Smooth muscle cell (in vitro differentiated cells): ENCODE results near the gene PACS2. TPM values are rescaled to one million over a fixed set of nuclear protein-coding genes. Genes with fewer than 3 reads are reported as not detected.

ENCODE experiments used
- DNase-seq: peaks from one replicate; lab custom pipeline; 2025; ENCODE audit not compliant: unreplicated experiment; lab: John Stamatoyannopoulos, UW
- H2AFZ ChIP-seq: fragments of 200-600 bp; sonication (generic); 2 replicates; pipeline ENCODE4 v1.6.0; 2016; ENCODE audit warnings: antibody characterized with exemption, low read depth, mild to moderate bottlenecking
- H3F3A ChIP-seq: fragments of 200-600 bp; sonication (generic); 2 replicates; pipeline ENCODE4 v1.6.0; 2017; ENCODE audit warnings: antibody characterized with exemption, low read depth
- H3K27ac ChIP-seq: fragments of 200-600 bp; sonication (generic); 2 replicates; pipeline ENCODE4 v1.5.1; 2016; ENCODE audit warnings: low read depth, mild to moderate bottlenecking
- H3K27me3 ChIP-seq: fragments of 200-600 bp; sonication (generic); 2 replicates; pipeline ENCODE4 v1.6.1; 2016; ENCODE audit warnings: low read depth, mild to moderate bottlenecking
- H3K36me3 ChIP-seq: fragments of 200-600 bp; sonication (generic); 2 replicates; pipeline ENCODE4 v1.5.1; 2016; ENCODE audit warnings: low read depth
- H3K4me1 ChIP-seq: fragments of 200-600 bp; sonication (generic); 2 replicates; pipeline ENCODE4 v1.5.1; 2016; ENCODE audit warnings: low read depth
- H3K4me2 ChIP-seq: fragments of 200-600 bp; sonication (generic); 2 replicates; pipeline ENCODE4 v1.6.0; 2016; ENCODE audit warnings: mild to moderate bottlenecking
- H3K4me3 ChIP-seq: fragments of 200-600 bp; sonication (generic); 2 replicates; pipeline ENCODE4 v1.5.1; 2016; ENCODE audit warnings: mild to moderate bottlenecking
- H3K79me2 ChIP-seq: fragments of 200-600 bp; sonication (generic); 2 replicates; pipeline ENCODE4 v1.6.0; 2016; ENCODE audit warnings: low read depth, mild to moderate bottlenecking
- H3K9ac ChIP-seq: fragments of 200-600 bp; sonication (generic); 2 replicates; pipeline ENCODE4 v1.6.0; 2016; ENCODE audit warnings: low read depth
- H3K9me3 ChIP-seq: fragments of 200-600 bp; sonication (generic); replicated peaks from 2 replicates; pipeline ENCODE4 v1.5.1; 2016; ENCODE audit warnings: low read depth
- H4K20me1 ChIP-seq: fragments of 200-600 bp; sonication (generic); 2 replicates; pipeline ENCODE4 v1.6.0; 2016; ENCODE audit warnings: low read depth
- WGBS: methylation state at CpG from one replicate; pipeline ENCODE4 v1.1.7; 2016; ENCODE audit warnings: low lambda C conversion rate; 5-methylcytosine and 5-hydroxymethylcytosine counted together
- polyA plus RNA-seq: library from polyadenylated mRNA; unstranded; fragments of >200 nt; fragmentation: Nextera tagmentation; extraction: Ambion mirVana; gene quantifications from 2 replicates; pipeline ENCODE4 v1.2.1, GENCODE V29; 2016
- total RNA-seq: library from RNA; depleted of rRNA; stranded (reverse); fragments of >200 nt; gene quantifications from 2 replicates; pipeline ENCODE4 v1.2.3, GENCODE V29; 2014
- TF ChIP-seq, protein P1 (sequence below): fragments of 200-600 bp; sonication (generic); IDR thresholded peaks from 2 replicates; pipeline ENCODE4 v1.5.1; 2017; ENCODE audit warnings: borderline replicate concordance, mild to moderate bottlenecking, antibody characterized with exemption; ENCODE audit not compliant: insufficient read depth, poor library complexity, severe bottlenecking

The PACS2 gene
- total and polyA plus RNA-seq, 2 experiments from 2014 or later: 36.9 to 49.1 TPM

DNA sequence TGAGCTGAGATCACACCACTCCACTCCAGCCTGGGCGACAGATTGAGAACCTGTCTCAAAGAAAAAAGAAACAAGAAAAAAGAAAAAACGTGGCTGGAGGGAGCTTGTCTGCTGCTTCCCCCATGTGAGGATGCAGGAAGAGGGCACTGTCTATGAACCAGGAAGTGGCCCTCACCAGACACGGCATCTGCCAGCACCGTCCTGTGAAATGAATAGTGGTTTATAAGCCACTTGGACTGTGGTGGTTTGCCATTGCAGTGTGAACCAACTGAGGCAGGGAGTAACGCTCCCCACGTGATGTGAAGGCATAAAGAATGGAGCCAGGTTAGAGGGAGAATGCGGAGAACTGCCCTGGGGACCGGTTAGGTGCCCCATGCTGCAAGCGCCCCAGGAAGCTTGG, 9.2 kb upstream of the PACS2 start:
- Histone ChIP-seq H3K27me3 (no peaks in the 10 kb centered on the region), H3K36me3 (no peaks in the 10 kb centered on the region), H3F3A (no peaks in the 10 kb centered on the region), H3K9ac (no peak overlapping the region), H3K79me2 (no peaks in the 10 kb centered on the region), H3K4me1 (no peaks in the 10 kb centered on the region), H3K9me3 (no peaks in the 10 kb centered on the region), H3K4me2 (no peak overlapping the region), H3K4me3 (no peak overlapping the region), H4K20me1 (no peaks in the 10 kb centered on the region), H3K27ac (no peak overlapping the region), H2AFZ (no peak overlapping the region)
- DNase-seq: no peak
- TF ChIP-seq, protein P1, sequence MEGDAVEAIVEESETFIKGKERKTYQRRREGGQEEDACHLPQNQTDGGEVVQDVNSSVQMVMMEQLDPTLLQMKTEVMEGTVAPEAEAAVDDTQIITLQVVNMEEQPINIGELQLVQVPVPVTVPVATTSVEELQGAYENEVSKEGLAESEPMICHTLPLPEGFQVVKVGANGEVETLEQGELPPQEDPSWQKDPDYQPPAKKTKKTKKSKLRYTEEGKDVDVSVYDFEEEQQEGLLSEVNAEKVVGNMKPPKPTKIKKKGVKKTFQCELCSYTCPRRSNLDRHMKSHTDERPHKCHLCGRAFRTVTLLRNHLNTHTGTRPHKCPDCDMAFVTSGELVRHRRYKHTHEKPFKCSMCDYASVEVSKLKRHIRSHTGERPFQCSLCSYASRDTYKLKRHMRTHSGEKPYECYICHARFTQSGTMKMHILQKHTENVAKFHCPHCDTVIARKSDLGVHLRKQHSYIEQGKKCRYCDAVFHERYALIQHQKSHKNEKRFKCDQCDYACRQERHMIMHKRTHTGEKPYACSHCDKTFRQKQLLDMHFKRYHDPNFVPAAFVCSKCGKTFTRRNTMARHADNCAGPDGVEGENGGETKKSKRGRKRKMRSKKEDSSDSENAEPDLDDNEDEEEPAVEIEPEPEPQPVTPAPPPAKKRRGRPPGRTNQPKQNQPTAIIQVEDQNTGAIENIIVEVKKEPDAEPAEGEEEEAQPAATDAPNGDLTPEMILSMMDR: no peak
- WGBS: 83% methylated on average over 9 of the region's 9 CpGs

DNA sequence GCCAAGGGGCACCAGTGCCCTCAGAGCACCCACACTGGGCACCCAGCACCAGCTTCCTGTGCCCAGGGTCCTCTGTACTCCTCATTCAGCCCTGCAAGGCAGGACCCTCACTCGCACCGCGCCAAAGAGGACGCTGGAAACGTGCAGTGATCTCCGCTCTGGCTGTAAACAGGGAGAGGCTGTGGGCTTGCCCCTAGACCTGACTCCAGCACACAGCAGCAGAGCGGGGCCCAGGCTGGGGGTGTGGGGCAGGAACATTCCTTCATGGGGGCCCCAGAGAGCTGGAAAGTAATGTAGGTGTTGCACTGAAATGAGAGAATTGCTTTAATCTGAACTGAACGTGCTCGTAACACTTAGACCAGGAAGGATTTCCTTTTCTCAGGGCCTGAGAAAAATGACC, 8.8 kb upstream of the PACS2 start:
- no peak overlapping the region for H3K4me3 ChIP-seq
- 84% methylated on average over 9 of the region's 9 CpGs for WGBS
- no peaks in the 10 kb centered on the region for H3F3A ChIP-seq
- H4K20me1 ChIP-seq: no peaks in the 10 kb centered on the region
- H2AFZ ChIP-seq: no peak overlapping the region
- no peak overlapping the region for H3K4me2 ChIP-seq
- H3K79me2 ChIP-seq: no peaks in the 10 kb centered on the region
- H3K9me3 ChIP-seq: no peaks in the 10 kb centered on the region
- H3K9ac ChIP-seq: no peak overlapping the region
- H3K27me3 ChIP-seq: no peaks in the 10 kb centered on the region
- no peaks in the 10 kb centered on the region for H3K4me1 ChIP-seq
- H3K36me3 ChIP-seq: no peaks in the 10 kb centered on the region
- DNase-seq: no peak
- H3K27ac ChIP-seq: no peak overlapping the region
- TF ChIP-seq, protein P1: no peak

DNA sequence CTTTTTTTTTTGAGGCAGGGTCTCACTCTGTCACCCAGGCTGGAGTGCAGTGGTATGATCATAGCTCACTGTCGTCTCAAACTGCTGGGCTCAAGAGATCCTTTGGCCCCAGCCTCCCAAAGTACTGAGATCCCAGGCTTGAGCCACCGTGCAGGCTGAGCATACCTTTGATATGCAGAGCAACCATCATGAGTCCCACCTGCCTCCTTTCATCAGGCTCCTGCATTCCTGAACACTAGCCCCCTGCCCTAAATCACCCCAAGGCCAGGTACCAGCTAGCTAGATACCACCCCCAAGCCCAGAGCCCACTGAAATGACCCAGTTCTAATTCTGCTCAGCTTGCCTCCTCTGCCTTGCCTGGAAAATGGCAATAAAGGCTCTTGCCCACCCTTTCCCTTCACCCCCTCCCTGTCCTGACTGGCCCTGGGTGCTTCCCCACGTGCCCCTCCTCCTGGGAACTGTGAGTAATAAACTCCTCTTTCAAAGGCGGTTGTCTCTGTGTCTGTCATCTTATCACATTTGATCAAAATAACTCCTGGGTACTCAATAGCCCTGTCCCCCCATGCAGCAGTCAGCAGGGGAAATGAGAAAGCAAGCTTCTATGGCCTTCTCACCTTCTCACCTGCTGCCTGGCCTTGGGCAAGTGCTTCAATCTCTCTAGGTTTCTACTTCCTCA, 7.4 kb upstream of the PACS2 start:
- H3K4me1 ChIP-seq: no peaks in the 10 kb centered on the region
- 47% methylated on average over 4 of the region's 4 CpGs for WGBS
- no peaks in the 10 kb centered on the region for H3K79me2 ChIP-seq
- TF ChIP-seq, protein P1: no peak
- no peak overlapping the region for H3K4me3 ChIP-seq
- H3K27ac ChIP-seq: no peak overlapping the region
- H3K9me3 ChIP-seq: no peaks in the 10 kb centered on the region
- no peak overlapping the region for H2AFZ ChIP-seq
- no peaks in the 10 kb centered on the region for H3K27me3 ChIP-seq
- no peak overlapping the region for H3K9ac ChIP-seq
- no peaks in the 10 kb centered on the region for H4K20me1 ChIP-seq
- H3K36me3 ChIP-seq: no peaks in the 10 kb centered on the region
- no peak for DNase-seq
- H3F3A ChIP-seq: no peaks in the 10 kb centered on the region
- H3K4me2 ChIP-seq: no peak overlapping the region

DNA sequence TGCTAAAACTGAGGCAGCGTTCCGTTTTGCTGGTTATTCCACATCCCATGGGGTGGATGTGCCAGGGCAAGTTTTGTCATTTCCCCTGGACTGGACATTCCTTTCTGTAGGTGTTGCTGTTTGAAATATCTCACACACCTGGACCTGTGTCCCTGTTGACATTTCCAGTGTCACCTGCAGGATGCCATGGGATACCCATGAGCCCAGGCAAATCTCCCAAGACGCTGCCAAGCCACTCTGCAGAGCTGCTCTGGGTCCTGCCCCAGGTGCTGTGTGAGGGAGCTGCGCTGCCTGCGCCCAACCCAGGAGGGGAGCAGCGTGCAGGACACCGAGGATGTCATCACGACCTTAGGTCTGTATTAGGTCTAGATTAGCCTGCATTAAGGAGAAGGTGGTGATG, 5.2 kb upstream of the PACS2 start:
- 88% methylated on average over 8 of the region's 8 CpGs for WGBS
- H3K27me3 ChIP-seq: no peaks in the 10 kb centered on the region
- TF ChIP-seq, protein P1: no peak
- peaks cover 8% of the 10 kb centered on the region for H3K4me1 ChIP-seq
- H3K9me3 ChIP-seq: no peaks in the 10 kb centered on the region
- no peaks in the 10 kb centered on the region for H3K79me2 ChIP-seq
- no peak overlapping the region for H3K4me3 ChIP-seq
- H3K9ac ChIP-seq: no peak overlapping the region
- H3K27ac ChIP-seq: no peak overlapping the region
- H4K20me1 ChIP-seq: no peaks in the 10 kb centered on the region
- no peak overlapping the region for H3K4me2 ChIP-seq
- no peak for DNase-seq
- no peaks in the 10 kb centered on the region for H3F3A ChIP-seq
- H3K36me3 ChIP-seq: no peaks in the 10 kb centered on the region
- no peak overlapping the region for H2AFZ ChIP-seq
